Measurements from ENCODE around the gene BBS9.

BBS9 gene

DNA sequence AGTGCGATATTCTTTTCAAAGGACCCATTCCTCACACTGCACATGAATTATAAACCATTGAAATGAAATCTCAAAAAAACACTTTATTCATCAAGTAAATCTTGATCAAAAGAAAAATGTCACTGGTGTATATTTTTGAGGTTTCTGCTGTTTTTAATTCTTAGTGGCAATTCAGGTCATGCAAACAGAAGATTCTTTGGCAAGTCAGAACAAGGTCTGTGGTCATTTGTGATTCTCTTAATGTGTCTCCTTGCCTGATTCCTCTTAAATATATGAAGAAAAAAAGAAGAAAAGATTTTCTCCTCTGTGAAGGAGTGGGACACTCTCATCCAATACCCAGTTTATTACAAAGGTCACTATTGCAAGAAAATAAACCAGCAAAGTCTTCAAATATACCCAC is 467.8 kb downstream of the BBS9 start:
- DNase-seq (ENCODE audit: low read depth, low spot score) = no peak

DNA sequence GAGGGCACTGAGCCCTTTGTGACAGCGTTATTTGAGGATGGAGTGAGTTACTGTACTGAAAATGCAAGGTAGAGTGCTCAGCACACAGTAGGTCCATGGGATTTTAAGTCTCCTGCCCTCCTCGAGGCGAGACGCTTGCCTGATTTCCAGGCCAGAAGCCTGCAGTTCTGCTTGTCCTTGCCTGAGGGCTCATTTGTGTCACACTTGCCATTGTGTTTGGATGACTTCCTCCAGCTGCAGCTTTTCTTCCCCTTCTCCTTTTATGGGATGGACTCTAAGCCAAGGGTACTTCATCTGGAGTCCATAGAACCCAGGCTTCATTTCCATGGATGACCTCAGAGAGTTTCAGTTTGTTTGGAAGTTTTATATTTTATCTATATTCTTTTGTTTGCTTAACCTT is 471.7 kb downstream of the BBS9 start:
- DNase-seq (ENCODE audit: low read depth, low spot score) = peak; percentile 52

DNA sequence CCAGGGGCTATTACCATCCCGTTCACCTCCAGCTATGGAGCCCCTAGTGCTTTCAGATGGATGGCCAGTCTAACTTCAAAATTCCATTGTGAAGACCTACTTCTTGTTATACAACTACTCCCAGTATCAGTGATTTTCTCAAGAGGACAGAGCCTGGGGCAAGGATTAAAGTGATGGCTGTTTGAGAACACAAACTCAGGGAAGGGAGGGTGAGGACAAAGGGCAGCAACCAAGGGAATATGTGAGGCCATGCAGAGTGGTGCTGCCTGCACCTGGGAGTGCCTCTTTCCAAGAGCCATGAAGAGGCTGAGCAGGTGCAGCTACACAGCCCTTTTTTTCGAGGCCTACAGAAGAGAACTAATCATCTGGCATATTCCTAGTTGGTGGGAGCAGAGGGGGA is 472.5 kb downstream of the BBS9 start:
- peak; percentile 59 for DNase-seq (ENCODE audit: low read depth, low spot score)

DNA sequence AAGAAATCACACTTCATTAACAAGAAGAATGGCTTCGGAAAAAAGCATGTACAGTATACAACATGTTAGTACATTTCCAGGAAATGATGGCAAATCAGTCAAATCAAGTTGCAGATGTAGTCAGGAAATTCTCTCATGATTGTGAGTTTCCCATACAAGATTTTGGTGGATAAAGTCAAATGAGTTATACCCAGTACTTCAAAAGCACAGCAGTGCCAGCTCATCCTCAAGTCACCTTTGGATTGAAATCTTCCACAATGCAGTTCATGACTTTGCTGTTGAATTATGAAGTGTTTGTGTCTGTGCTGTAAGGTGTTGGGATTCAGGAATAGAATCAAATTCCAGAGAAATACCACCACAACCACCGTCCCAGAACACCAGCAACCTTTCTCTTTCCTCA is 474.7 kb downstream of the BBS9 start:
- DNase-seq (ENCODE audit: low read depth, low spot score) = no peak

DNA sequence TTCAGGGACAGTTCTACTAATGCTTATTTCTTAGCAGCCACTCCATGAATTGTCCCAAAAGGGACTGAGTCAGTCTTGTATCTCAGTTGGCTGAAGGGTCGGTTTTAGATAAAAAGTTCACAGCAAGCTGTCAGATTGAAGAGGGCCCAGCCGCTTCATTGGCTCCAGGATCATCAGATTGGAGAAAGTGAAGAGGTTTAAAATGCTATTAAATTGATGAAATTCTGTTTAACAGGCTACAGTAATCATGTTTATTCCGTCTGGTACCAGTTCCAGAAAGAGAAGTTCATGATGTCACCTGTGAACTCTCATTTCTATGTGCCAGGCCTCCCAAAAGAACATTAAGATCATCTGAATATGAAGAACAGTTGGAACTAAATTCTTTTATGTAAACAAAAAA is 481.6 kb downstream of the BBS9 start:
- no peak for DNase-seq (ENCODE audit: low read depth, low spot score)

DNA sequence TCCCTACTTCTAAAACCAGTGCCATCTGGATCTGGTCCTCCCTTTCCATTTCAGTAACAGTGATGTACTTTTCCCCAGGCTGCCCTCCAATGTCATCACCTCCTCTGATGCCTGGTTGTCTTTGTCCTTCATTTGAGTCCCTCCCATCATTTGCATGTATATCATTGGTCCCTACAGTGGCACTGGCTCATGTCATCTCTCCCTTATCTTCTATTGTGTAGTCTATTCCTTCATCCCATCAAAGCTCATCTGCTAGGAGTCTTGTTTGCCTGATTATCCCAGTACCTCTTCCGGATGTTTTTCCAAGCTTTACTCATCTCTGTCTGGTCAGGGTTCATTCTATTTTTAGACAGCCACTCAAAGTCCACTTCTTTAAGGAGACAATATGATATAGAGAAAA is 483.1 kb downstream of the BBS9 start:
- DNase-seq (ENCODE audit: low read depth, low spot score) = no peak

DNA sequence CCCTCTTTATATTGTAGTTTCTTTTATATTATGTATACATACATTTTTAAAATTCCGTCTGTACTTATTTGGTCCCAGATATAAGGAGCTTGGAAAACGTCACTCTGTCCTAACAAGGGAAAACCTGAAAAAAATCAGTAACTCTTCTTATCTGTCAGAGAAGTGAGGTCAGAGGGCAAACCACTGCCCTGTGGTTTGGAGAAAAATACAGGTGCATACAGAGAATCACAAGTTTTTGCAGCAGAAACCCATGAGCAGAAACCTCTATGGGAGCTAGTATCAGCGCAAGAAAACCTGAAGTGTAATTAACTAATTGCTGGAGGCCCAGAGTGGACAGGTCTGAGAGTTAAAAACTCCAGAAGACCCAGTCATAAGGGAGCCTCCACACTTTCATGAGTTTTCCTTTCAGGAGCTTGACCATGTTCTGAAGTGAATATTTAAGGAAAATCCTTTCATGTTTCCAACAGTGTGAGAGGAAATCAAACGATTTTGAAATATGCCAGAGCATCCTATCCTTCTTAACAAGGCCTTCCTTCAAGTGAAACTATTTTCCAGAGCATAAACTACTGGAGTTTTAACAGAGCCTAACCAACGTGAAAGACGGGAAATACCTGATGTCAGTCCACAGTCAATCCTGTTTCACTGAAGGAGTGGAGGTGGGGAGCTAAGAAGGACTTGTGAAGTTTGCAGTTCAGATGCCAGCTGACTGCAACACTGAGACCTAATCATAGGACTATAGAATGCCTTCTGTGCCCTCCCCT is 485.2 kb downstream of the BBS9 start:
- DNase-seq (ENCODE audit: low read depth, low spot score) = peak; percentile 16

DNA sequence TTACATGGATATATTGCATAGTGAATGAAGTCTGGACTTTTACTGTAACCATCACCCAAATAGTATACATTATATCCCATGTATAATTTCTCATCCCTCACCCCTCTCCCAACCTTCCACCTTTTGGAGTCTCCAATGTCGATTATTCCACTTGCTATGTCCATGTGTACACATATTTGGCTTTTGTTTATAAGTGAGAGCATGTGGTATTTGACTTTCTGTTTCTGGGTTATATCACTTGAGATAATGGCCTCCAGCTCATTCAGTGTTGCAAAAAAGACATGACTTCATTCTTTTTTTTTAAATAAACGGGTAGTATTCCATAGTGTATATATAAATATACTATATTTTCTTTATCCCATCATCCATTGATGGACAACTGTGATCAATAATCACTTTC is 487.4 kb downstream of the BBS9 start:
- no peak for DNase-seq (ENCODE audit: low read depth, low spot score)

DNA sequence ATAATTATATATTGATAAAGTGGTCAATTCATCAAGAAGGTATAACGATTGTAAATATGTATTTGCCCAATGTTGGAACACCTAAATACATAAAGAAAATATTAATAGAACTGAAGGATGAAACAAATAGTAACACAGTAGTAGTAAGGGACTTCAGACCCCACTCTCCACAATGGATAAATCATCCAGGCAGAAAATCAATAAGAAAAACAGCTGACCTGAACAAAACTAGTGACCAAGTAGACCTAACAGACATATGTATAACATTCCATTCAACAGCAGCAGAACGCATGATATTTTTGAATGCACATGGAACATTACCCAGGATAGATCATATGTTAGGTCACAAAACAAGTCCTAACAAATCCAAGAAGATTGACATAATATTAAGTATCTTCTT is 489.9 kb downstream of the BBS9 start:
- no peak for DNase-seq (ENCODE audit: low read depth, low spot score)

DNA sequence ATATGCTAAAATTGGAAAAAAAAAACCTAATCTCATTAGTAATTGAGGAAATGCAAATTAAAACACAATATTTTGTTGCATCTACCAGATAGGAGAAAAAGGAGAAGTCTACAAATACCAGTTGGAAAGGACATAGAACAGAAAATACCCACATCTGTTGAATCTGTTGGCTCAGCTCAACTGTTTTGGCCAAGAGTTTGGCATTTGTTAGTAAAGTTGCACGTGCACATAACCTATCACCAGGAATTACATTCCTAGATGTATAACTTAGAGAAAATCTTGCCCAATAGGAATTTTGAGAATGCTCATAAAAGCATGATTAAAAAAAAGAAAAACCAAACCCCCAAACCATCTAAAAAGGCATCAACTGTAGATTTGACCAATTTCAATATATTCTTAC is 493.9 kb downstream of the BBS9 start:
- DNase-seq (ENCODE audit: low read depth, low spot score) = no peak

DNA sequence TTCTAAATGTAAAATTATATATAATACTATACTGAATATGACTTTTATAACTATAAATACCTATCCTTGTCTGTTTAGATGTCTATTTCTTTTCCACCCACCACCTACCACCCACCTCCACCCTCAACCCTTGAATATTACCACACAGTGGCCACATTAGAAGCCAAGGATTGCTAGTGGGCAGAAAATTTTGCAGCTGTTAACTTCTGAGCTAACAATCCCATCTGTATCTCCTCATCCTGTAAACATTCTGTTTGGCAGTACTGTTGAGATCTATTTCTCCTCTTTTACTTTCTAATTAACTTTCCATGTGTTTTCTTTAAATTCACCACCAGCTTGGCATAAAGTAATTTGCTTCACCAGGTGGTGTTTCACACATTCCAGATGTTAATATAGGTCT is 494.9 kb downstream of the BBS9 start:
- no peak for DNase-seq (ENCODE audit: low read depth, low spot score)

DNA sequence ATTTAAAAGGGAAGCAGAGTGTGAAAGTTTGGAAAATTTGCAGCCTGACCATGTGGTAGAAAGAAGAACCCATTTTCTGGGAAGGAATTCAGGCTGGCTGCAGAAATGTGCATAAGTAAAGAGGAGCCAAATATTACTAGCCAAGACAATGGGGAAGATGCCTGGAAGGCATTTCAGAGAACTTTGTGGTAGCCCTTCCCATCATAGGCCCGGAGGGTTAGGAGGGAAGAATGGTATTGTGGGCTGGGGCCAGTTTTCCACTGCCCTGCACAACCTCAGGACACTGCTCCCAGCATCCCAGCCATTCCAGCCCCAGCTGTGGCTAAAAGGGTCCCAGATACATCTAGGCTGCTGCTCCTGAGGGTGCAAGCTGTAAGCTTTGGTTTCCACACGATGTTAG is 497.5 kb downstream of the BBS9 start:
- no peak for DNase-seq (ENCODE audit: low read depth, low spot score)

DNA sequence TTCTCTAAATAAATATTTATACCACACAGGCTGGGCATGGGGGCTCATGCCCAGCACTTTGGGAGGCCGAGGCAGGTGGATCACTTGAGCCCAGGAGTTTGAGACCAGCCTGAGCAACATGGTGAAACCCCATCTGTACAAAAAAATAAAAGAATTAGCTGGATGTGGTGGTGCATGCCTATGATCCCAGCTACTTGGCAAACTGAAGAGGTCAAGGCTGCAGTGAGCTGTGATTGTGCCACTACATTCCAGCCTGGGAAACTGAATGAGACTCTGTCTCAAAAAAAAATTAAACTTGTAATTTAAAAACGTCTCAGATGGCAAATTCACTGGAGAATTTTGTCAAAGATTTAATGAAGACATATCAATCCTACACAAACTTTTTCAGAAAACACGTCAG is 498.4 kb downstream of the BBS9 start:
- no peak for DNase-seq (ENCODE audit: low read depth, low spot score)

DNA sequence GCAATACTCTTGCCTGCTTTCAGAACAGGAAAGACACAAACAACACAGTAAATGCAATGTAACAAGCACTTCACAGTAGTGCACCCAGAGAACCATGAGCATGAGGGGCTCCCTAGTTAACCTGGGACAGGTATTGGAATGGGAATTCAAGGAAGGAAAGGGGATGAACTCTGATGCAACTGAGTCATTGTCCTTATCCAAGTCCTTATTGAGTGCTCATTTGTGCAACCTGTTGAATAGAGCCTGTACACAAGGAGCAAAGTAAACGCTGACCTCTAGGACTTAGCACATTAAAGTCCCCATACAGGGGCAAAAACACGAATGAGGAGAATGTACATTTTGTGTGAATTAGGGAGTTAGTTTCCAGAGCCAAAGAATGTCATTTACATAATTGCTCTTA is 499.5 kb downstream of the BBS9 start:
- no peak for DNase-seq (ENCODE audit: low read depth, low spot score)

DNA sequence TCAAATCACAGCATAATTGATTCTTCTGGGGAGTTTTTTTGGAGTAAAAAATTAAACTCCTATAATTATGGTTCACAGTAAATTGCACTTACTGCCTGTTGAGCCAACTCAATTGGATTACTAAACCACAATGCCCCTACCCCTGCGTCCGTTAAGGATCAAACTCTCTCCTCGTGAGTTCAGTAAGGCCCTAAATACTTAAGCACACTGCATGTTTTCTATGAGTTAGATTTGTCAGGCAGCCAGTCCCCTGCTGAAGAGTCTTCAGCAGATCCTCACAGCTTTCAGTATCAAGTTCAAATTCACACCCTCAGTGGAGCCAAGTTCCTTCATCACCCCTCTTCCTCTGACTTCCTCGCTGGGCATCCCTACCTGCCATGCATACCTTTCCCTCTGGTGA is 501.0 kb downstream of the BBS9 start:
- no peak for DNase-seq (ENCODE audit: low read depth, low spot score)

DNA sequence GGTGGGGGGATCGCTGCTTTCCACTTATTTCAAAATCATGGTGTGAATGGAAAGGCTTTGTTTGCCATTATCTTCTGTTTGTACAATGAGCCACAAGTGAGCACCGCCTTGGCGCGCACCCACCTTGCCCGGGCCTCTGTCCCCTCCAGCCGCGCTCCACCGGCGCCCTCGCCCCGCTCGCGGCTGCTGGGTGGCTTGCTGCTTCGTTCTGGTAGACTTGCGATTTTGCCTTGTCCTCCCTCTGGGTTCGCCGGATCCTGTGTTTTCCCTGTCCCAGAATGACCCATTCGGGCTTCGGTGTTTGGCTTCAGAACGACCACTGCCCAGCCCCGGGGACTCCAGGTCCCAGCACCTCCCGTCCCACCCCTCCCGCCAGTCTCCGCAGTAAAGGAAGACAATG is 503.0 kb downstream of the BBS9 start:
- DNase-seq (ENCODE audit: low read depth, low spot score) = no peak

DNA sequence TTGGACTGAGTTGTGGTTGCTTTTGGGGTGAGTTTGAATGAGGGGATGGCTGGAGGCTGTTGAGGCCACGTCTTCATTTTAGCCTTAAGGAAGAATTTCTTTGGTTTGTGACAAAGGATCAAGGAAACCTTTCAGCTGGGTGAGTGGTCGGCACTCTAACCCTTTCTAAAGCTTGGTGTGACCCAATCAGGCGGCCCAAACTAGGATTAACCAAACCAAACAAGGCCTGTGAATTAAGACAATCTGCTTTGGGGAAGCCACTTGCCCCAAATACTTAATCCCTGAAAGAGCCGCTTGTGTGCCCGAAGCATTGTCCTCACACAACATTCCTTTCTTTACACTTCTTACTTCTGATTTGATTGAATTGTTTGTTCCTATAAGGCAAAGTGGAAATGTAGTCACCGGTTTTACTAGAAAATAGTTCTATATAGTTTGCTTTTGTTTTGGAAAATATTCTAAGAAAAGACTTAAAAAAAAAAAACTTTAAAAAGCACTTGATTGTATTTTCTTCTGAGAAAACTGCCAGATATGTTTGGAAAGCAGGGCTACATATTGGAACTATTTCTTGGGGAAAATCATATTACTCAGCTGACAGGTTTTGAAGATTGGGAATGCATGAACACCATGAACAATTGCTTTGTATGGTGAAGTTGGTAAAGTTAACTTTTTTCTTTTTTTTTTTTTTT is 503.6 kb downstream of the BBS9 start:
- DNase-seq (ENCODE audit: low read depth, low spot score) = no peak

DNA sequence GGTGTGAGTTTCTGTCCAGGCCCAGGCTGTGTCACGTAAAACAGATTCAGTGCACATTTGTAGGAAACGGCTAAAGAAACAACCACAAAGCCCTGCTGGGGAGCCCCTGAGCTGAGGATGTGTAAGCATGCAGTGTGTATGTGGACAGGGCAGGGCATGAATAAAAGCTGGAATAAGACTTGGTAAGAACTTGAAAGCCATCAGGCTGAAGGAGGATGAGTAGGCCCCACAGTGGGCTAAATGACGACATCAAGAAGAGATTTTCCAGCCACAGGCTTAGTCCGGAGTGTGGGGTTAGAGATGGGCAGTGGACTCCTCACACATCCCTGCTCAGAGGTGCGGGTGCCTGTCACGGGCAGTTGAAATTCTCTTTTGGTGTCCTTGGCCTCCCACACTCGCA is 505.2 kb downstream of the BBS9 start:
- DNase-seq (ENCODE audit: low read depth, low spot score) = no peak

DNA sequence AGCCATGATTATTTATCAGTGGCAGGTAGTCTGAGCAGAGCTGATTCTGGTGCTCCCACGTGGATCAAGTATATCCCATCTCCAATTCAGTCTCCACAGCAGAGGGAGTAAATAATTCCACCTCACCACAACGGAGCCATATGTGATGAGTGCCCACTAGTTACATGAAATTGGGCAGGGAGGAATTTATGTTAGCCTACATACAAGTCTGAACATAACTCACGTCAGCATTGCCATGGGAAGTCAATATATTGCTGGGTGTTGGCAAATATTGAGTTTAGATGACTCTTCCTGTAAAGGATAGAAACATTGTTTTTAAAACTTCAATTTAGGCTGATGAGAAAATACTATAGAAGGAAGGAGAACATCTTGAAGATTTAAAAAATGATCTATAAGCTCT is 507.0 kb downstream of the BBS9 start:
- no peak for DNase-seq (ENCODE audit: low read depth, low spot score)

DNA sequence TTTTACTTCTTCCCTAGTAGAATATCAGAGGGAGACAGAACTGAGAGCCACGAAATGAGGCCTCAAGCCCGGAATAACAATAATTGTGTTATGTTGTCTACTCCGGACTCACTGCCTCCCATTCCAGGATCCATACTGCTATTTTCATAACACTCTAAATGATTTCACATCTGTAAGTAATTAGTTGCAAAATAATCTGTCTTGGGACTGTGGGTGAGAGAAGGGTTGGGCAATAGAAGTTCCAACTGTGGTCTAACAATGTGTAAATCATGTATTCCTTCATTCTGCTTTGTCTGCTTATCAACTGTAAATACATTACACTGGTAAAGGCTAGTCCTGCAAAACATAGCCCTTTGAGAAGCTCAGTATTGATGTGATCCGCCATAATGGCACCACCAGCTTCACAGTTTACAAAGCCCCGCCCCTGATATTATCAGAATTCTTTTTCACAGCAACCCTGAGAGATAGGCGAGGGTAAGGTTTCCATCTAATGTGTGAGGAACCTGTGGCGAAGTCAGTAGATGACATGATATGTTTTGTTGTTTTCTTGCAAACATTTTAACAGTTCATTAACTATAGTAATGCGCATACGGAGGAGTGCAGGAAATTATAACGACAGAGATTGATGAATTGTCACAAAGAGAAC is 510.3 kb downstream of the BBS9 start:
- DNase-seq (ENCODE audit: low read depth, low spot score) = no peak

DNA sequence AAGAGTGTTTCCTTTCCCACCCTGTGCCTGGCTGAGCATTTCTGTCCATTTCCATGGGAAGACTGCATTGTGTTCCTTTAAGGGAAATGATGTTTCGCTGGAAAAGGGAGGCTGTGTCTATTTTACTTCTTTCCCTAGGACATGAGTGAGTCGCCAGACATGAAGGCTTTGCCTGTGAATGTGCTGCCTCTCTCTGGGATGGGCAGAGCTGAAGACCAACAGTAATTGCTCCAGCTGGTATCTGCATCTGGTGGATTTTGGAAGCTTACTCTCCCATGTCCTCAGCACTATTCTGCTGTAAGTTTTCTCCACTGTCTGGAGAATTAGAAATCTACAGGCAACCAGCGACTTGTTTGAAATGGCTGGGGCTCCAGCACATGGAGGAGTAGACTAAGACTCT is 511.4 kb downstream of the BBS9 start:
- no peak for DNase-seq (ENCODE audit: low read depth, low spot score)

DNA sequence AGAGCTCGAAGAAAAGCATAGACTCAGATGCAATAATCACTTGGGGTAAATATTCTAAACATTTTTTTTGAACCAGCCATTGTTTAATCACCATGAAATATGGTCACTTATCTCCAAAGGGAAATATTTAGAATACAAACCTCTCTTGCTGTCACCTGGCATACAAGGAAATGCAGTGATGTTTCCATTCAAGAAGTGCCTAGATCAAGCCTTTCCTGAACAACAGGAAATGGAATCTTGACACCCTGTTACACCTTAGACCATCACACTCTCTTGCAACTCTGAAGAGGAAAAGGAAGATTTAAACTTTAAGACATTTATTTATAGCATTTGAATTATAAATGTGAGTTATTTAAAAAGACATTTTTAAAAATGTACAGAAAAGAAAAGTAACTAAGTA is 512.9 kb downstream of the BBS9 start:
- DNase-seq (ENCODE audit: low read depth, low spot score) = no peak

DNA sequence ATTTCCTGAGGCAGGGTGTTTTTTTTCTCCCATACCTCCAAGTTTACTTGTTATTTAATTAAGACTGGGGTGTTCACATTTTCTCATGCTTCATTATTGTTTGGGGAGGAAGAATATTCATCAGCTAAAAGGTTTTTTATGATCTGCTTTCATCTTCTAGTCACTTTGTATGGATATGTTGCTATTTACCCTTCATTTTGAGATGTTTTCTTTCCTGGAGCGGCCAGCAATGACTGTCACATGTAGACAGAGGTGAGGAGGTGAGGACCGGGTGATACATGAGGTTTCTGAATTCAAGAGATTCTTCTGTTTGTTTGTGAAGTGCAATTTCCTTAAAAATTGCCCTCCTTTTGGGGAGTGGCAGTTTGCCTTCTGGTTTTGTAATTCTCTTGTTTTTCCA is 514.2 kb downstream of the BBS9 start:
- no peak for DNase-seq (ENCODE audit: low read depth, low spot score)
